GM15510 (cell line): ENCODE measurements around the gene SEPTIN5.

Source experiments
- POLR2A ChIP-seq: IDR thresholded peaks from 3 replicates; pipeline ENCODE4 v1.6.1; 2011; ENCODE audit warnings: borderline replicate concordance; ENCODE audit not compliant: insufficient read length; ENCODE audit errors: extremely low read depth

SEPTIN5 gene

DNA sequence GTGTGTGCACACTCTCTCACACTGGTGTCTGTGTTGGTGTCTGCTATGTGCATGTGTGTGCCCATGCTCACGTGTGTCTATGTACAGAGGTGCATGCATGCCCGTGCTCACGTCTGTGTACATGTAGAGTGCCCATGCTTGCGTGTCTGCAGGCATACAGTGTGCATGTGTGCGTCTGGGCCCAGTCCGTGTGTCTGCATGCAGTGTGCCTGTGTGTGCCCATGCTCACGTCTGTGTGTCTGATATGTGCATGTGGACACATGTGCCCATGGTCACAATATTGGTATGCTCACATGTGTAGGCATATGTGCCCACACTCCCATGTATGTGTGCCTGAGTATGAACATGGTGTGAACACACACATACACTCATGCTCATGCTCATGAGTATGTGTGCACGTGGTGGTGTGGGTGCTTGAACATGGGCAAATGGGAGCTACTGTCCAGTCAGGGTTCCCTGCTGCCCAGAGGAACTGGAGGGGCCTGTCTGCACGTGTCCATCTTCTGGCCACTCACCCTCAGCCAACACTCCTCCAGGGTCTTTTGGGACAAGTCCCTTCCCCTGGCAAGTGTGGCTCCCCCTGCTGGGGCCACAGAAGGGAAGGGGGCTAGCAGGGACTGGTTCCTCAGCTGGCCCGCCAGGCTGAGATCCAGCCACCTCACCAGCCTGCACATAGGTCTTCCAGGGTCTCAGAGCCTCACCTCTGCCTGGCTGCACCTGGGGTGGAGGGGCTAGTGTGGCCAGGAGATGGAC lies 39.0 kb downstream of the SEPTIN5 start:
- TF ChIP-seq POLR2A = no peak

- TF ChIP-seq POLR2A = no peak
Measured at GRCh38 chr22:19753996-19754700, 39.8 kb downstream of the SEPTIN5 start.

DNA sequence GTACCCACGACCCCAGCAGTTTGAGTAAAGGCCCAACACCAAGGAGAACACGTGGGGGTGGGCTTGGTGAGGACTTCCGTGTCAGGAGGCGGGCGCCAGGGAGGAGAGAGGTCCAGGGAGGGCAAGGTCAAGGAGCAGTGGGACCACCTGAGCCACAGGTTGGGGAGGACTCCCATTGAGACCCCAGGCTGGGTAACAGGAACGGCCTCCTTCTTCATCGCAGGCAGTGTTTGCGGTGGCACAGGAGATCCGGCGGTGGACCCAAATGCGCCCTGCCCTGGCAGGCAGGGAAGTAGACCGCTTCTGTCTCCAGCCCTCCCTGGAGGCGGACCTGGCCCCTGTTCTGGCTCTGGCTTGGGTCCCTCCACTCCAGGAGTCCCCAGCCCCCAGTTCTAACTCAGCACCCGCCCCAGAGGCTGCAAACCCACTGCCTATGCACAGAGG lies 40.4 kb downstream of the SEPTIN5 start:
- no peak for TF ChIP-seq POLR2A

- no peak for TF ChIP-seq POLR2A
Measured at GRCh38 chr22:19755145-19755710, 40.9 kb downstream of the SEPTIN5 start.

GRCh38 chr22:19755722-19756287 lies 41.5 kb downstream of the SEPTIN5 start:
- no peak for TF ChIP-seq POLR2A

DNA sequence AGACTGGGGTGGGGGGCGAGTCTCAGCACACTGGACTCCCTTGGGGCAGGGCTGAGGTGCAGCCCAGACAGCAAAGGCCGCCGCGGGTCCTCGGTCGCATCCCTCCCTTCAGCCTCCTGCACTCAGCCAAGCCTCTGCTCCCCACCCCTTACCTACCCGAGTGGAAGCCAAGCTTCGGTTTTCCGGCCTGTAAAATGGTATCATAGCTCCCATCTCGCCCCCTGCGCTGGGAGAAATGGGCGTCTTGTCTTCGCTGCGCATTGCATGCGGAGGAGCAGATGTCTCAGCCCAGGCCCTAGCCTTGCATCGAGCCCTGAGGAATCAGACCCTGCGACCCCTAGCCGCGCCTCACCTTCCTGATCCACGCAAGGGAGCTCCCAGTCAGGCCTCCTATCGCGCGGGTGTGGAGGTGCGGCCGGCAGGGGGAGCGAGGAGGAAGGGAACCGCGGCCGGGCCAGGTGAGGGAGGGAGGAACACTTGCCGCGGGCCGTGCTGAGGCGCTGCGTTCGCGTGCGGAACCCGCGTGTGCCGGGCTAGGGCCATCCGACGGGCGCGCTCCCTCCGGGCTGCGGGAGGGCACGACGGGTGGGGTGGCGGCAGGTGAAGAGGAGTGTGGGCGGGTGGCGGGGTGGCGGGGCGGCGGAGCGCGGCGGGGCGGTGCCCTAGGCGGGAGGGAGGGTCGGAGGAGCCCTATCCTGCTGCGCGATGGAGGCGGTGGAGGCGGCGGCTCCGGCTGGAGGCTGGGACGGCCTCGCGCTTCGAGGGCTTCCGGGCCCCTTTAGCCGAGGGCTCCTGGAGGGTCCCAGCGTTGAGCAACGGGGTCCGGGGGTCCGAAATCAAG lies 42.2 kb downstream of the SEPTIN5 start:
- no peak for TF ChIP-seq POLR2A

DNA sequence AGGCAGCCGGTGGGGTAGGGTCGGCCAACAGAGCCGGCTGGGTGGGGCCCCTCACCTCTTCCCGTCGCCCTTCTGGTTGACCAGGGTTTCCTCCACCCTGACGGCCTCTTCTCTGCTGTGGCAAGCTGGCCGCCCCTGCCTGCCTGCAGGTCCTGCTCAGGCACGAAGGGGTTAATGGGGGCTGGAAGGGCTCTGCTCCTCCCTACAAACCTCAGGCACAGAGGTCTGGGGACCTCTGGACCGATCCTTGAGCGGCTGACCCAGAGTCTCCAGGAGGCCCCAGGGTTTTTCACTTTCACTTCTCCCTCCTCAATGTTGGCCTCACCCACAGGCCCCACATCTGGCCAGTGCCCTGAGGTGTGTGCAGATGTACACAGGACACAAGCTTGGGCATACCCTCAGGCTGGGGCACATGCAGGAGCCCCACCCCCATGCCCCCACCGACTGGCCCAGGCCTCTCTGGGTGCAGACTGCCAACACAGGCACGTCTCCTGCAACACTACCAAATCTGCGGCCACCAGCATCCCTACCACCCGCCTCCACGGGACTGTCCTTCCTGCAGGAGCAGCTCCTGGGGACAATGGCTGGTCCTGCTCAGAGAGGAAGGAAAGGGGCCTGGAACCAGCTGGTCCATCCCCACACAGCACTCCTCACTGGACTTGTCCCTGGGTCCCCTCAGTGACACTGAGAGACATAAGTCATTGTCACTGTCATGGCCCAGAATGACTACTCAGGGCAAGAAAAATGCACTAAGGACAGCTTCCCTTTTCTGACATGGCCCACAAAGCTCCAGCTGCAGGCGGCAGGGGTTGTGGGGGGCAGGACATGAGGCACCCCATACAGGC lies 43.1 kb downstream of the SEPTIN5 start:
- TF ChIP-seq POLR2A = no peak

- no peak for TF ChIP-seq POLR2A
Measured at GRCh38 chr22:19757985-19758895, 43.9 kb downstream of the SEPTIN5 start.

DNA sequence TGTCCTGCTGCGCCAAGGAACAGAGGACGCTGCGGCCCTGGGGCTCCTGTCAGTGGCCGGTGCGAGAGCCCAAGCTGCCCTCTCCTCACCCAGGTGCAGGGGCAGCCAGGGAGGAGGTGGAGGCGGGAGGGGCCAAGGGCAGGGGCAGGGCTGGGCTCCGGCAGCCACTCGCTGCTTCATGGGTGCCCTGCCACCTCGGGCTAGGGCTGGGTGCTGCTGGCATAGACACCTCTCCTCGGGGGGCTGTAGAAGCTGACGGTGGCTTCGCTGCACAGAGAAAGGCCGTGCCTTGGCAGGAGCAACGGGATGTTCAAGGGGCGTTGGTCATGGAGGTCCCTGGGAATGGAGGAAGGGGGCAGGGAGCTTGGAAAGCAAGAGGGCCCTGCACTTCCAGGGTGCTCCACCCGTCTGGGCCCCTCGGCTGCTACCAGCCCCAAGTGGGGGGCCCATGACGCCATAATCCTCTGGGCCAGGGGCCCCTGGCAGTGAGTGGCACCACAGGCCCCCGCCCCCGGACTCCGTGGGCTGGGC lies 44.7 kb downstream of the SEPTIN5 start:
- TF ChIP-seq POLR2A = no peak

DNA sequence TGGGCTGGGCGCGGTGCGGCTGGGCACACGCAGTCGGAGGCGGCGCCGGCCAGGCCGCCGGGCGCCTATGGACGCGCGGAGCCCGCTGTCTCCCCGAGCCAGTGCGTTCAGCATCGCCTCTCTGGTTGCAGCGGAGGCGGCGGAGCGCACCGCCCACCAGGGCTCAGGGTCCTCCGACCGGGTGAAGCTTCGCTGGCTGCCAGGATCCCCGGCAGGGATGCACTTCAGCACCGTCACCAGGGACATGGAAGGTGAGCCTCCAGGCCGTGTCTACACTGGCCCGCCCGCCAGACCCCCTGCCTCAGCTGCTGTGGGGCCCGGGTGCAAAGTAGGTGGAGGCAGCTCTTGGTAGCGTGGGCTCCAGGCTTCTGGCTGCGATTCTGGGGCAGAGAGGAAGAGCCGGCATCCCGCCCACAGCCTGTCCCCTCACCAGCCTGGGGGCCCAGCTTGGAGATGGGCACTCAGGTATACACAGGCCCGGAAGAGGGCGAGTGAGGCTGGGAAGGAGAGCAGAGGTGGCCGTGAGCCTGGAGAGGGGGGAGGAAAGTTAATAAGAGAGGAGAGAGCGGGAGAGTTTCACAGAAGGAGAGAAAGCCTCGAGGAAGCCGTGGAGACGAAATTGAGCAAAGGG lies 45.2 kb downstream of the SEPTIN5 start:
- no peak for TF ChIP-seq POLR2A

DNA sequence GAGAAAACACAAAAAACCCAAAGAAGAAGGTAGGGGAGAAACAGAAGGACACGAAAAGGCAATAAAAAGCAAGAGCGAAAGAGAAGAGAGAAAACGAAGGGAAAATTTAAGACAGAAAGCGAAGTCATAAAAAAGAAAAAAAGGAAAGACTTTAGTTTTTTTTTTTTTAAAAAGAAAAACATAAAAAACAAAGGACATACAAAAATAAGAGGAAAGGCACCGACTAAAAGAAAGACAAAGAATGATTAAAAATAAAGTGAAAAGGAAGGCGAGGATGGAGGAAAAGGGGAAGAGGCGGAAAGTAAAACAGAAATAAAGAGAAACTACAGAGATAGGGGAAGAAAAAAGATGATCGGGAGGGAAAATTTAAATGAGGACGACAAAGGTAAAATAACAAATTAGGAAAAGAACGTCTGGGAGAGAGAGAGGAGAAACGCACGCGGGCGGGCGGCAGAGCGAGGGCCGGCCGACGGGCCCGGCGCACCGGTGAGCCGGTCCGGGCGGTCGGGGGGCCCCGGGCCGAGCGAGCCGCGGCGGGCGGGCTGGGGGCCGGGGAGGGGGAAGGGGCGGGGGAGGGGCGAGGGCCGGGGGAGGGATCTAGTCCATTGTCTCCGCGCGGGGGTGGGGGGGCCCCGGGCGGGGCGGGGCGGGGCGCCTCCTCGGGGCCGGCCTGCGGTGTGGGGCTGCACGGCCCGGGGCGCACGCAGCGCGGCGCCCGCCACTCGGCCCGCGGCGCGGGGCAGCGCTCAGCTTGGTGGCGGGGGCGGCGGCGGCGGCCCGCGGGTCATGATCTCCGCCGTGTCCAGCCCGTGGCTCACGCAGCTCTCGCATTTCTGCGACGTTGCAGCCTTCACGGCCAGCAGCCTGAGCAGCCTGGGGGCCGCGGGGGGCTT lies 46.0 kb downstream of the SEPTIN5 start, which contains the start of gene TBX1:
Gene TBX1 (plus strand): TSS at position 721 of the 893 bp plus-strand sequence. CDS start 66 bp downstream, at position 787.
- TF ChIP-seq POLR2A = no peak
